Measurements from ENCODE around the gene LRP4. TPM values are rescaled to one million over a fixed set of nuclear protein-coding genes. Genes with fewer than 3 reads are reported as not detected.
"Not testable (repeated sequence)": the region's sequence is repeated elsewhere in the genome, so short reads cannot be mapped to it uniquely, and the experiment has no call there.

LRP4 gene
- polyA plus RNA-seq, 1 experiment: 1.3 TPM

DNA sequence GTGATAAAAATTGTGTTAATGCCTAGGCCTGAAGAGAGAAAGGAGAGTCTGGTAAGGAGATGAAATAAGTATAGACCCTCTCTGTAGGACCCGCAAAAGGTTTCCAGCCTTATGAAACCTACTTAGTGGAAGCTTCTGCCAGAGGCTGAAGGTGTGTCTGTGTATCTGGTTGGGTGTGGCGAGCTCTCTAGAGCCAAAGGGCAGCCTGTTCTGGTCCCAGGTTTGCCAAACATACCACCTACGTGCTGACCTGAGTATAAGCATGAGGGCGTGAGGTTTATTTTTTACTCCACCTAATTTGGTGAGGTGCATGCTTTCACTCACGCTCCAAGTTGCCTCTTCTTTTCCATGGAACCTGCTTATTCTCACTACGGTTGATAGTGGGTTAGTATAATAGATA is 23.8 kb upstream of the LRP4 start:
- H3K36me3 ChIP-seq (ENCODE audit: control insufficient read depth, insufficient read depth, low read length): no peaks in the 10 kb centered on the region
- DNase-seq (ENCODE audit: low read depth): no peak
- POLR2A ChIA-PET: no interaction called here

GRCh38 chr11:46936138-46937110 is 18.1 kb upstream of the LRP4 start, which contains the start of gene CSTPP1:
TSS of gene CSTPP1 (plus strand) at chr11:46936761. CDS start at chr11:46936806, 45 bp downstream.
- DNase-seq (ENCODE audit: low read depth): no peak
- CTCF ChIA-PET: interaction anchor here (0.7 to 1.3 kb wide), 4 partner anchors 11 to 217 kb away, joined by 3 to 5 read pairs (median 4); no protein-coding TSS in a partner anchor
- TF ChIP-seq, protein P1, sequence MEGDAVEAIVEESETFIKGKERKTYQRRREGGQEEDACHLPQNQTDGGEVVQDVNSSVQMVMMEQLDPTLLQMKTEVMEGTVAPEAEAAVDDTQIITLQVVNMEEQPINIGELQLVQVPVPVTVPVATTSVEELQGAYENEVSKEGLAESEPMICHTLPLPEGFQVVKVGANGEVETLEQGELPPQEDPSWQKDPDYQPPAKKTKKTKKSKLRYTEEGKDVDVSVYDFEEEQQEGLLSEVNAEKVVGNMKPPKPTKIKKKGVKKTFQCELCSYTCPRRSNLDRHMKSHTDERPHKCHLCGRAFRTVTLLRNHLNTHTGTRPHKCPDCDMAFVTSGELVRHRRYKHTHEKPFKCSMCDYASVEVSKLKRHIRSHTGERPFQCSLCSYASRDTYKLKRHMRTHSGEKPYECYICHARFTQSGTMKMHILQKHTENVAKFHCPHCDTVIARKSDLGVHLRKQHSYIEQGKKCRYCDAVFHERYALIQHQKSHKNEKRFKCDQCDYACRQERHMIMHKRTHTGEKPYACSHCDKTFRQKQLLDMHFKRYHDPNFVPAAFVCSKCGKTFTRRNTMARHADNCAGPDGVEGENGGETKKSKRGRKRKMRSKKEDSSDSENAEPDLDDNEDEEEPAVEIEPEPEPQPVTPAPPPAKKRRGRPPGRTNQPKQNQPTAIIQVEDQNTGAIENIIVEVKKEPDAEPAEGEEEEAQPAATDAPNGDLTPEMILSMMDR (IDR thresholded peaks at IDR 0.05; ENCODE audit: insufficient read depth, low read depth, low read length): no peak
- H3K4me3 ChIP-seq (ENCODE audit: low read depth, low read length): peak within 1 kb of the TSS; percentile 88
- POLR2A ChIA-PET: interaction anchor here (0.9 kb wide), 1 partner anchor 207 kb away, joined by 3 read pairs; no protein-coding TSS in a partner anchor
- no peaks in the 10 kb centered on the region for H3K36me3 ChIP-seq (ENCODE audit: control insufficient read depth, insufficient read depth, low read length)
- H3K27me3 ChIP-seq (ENCODE audit: control insufficient read depth, insufficient read depth, low read length): no peaks in the 10 kb centered on the region

More for the DNA sequence above, 23.8 kb upstream of the LRP4 start:
- TF ChIP-seq, protein P1 (IDR thresholded peaks at IDR 0.05; ENCODE audit: insufficient read depth, low read depth, low read length): no peak
- CTCF ChIA-PET: interaction anchor here (0.8 to 1.1 kb wide), 2 partner anchors 23 to 26 kb away, joined by 3 to 4 read pairs; no protein-coding TSS in a partner anchor
- no peak overlapping the region for H3K4me3 ChIP-seq (ENCODE audit: low read depth, low read length)
- H3K27me3 ChIP-seq (ENCODE audit: control insufficient read depth, insufficient read depth, low read length): no peaks in the 10 kb centered on the region

DNA sequence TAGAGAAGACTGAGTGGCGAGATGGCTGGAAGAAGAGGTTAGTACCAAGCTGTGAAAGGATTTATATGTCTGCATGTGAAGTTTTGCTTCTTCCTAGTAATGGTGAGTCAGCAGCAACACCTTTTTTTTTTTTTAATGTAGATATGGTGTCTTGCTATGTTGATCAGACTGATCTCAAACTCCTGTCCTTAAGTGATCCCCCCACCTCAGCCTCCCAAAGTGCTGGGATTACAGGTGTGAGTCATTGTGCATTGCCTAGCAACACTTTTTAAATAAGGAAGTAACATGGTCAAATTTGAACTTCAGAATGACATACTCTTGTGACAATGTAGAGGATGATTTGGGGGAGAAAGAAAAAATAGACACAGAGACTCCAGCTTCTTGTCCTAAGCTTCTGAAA is 11.7 kb upstream of the LRP4 start:
- H3K36me3 ChIP-seq (ENCODE audit: control insufficient read depth, insufficient read depth, low read length): no peaks in the 10 kb centered on the region
- no peaks in the 10 kb centered on the region; the same call in 1 of the 2 replicates for H3K27me3 ChIP-seq (ENCODE audit: control insufficient read depth, insufficient read depth, low read length)
- ChIA-PET CTCF (interaction anchor here (0.6 kb wide), 1 partner anchor 31 kb away, joined by 3 read pairs; no protein-coding TSS in a partner anchor), POLR2A (no interaction called here)
- TF ChIP-seq, protein P1 (IDR thresholded peaks at IDR 0.05; ENCODE audit: insufficient read depth, low read depth, low read length): no peak
- peak; percentile 51 for DNase-seq (ENCODE audit: low read depth)
- H3K4me3 ChIP-seq (ENCODE audit: low read depth, low read length): no peak overlapping the region

DNA sequence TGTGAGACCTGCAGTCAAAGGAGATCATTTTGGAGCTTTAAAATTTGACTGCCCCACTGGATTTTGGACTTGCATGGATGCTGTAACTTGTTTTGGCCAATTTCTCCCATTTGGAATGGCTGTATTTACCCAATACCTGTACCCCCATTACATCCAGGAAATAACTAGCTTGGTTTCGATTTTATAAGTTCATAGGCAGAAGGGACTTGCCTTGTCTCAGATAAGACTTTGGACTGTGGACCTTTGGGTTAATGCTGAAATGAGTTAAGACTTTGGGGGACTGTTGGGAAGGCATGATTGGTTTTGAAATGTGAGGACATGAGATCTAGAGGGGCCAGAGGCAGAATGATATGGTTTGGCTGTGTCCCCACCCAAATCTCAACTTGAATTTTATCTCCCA is 10.4 kb upstream of the LRP4 start:
- H3K4me3 ChIP-seq (ENCODE audit: low read depth, low read length); H3K27me3 ChIP-seq (ENCODE audit: control insufficient read depth, insufficient read depth, low read length); DNase-seq (ENCODE audit: low read depth); POLR2A ChIA-PET; H3K36me3 ChIP-seq (ENCODE audit: control insufficient read depth, insufficient read depth, low read length): not testable (repeated sequence)
- CTCF ChIA-PET: interaction anchor here (0.6 to 1.0 kb wide), 3 partner anchors 8 to 59 kb away, joined by 3 to 5 read pairs (median 4); no protein-coding TSS in a partner anchor

DNA sequence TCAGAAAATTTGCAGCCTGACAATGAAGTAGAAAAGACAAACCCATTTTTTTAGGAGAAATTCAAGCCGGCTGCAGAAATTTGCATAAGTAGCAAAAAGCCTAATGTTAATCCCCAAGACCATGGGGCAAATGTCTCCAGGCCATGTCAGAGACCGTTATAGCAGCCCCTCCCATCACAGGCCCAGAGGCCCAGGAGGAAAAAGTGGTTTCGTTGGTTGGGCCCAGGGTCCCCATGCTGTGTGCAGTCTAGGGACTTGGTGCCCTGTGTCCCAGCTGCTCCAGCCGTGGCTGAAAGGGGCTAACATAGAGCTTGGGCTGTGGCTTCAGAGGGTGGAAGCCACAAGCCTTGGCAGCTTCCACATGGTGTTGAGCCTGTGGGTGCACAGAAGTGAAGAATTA is 9.6 kb upstream of the LRP4 start:
- POLR2A ChIA-PET; H3K27me3 ChIP-seq (ENCODE audit: control insufficient read depth, insufficient read depth, low read length); H3K36me3 ChIP-seq (ENCODE audit: control insufficient read depth, insufficient read depth, low read length); H3K4me3 ChIP-seq (ENCODE audit: low read depth, low read length); DNase-seq (ENCODE audit: low read depth): not testable (repeated sequence)
- CTCF ChIA-PET: interaction anchor here (0.6 to 1.0 kb wide), 2 partner anchors 8 to 59 kb away, joined by 3 to 4 read pairs; no protein-coding TSS in a partner anchor

DNA sequence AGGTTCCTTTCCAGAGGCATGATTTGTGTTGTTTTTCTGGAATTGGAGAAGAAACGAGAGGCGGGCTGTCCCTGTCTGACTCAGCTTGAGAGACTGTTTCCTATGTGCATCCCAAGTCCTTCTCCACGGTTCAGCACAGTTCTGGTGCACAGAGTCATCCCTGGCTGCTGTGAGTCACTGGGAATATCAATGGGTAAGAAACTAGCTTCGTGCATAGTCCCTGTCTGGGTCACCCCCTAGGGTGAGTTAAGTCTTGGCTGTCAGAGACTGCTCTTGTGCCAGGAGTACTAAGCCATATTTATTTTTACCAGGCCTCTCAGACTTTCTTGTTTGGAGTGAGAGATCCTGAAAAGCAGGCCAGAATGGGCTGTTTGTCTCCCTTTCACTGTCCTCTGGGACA is 2.4 kb upstream of the LRP4 start:
- CTCF ChIA-PET: interaction anchor here (0.7 to 3.1 kb wide), 12 partner anchors 8 to 257 kb away, joined by 3 to 25 read pairs (median 4); no protein-coding TSS in a partner anchor
- Histone ChIP-seq H3K36me3 (ENCODE audit: control insufficient read depth, insufficient read depth, low read length) (no peaks in the 10 kb centered on the region), H3K4me3 (ENCODE audit: low read depth, low read length) (no peak overlapping the region)

More for the DNA sequence above, 2.4 kb upstream of the LRP4 start:
- TF ChIP-seq, protein P1 (IDR thresholded peaks at IDR 0.05; ENCODE audit: insufficient read depth, low read depth, low read length): no peak
- POLR2A ChIA-PET: interaction anchor here (0.5 to 0.6 kb wide), 2 partner anchors 227 to 242 kb away, joined by 3 to 4 read pairs; no protein-coding TSS in a partner anchor
- H3K27me3 ChIP-seq (ENCODE audit: control insufficient read depth, insufficient read depth, low read length): no peaks in the 10 kb centered on the region
- peak; percentile 97 for DNase-seq (ENCODE audit: low read depth)
